Measurements from ENCODE around the gene MAEA. TPM values are rescaled to one million over a fixed set of nuclear protein-coding genes. Genes with fewer than 3 reads are reported as not detected.

MAEA gene
- total RNA-seq, 1 donor from 2014 or later: 24.5 TPM

DNA sequence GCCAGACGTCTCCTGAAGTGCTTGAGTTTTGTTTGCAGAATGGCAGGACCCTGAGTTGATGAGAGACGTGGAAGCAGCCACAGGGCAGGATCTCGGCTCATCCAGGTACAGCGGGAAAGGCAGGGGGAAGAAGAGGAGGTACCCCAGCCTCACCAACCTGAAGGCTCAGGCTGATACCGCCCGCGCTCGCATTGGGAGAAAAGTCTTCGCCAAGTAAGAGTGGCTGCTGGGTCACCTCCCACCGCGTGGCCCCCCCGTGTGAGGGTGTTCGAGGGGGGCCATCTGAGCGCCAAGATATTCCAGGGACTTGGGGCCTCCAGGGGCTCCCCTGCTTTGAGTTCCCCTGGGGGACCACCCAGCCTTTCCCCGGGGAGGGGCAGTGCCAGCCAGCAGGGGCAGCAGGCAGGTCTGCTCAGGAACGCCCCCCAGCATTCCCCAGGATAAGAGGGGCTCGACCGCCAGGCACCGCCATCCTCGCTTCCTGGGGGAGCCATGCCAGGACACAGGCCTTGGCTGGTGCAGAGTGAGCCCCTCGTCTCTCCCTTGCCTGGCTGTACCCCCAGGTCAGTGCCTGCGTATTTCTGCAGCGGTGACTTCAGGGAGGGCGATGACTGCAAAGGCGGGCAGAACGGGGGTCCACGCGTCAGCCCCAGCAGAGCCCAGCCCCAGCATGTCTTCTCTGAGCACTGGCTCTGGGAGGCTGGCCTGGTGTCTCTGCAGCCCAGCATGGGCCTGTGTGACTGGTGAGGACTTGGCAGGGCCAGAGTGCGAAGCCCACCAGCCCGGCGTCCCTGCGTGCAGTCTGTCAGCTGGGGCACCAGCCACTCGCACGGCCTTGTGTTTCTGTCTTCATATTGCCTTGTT, 94.3 kb downstream of the MAEA start:
- H3K9me3 ChIP-seq (ENCODE audit: control insufficient read depth in 3 of 3, low read length in 3 of 3): no peaks in the 10 kb centered on the region
- H3K4me1 ChIP-seq (ENCODE audit: control insufficient read depth in 3 of 3, insufficient read depth in 3 of 3, low read length in 3 of 3): no peaks in the 10 kb centered on the region
- no peak overlapping the region for H3K4me3 ChIP-seq (ENCODE audit: low read length in 3 of 3)
- no peak overlapping the region for H3K9ac ChIP-seq (ENCODE audit: low read depth in 1 of 3, low read length in 3 of 3)
- no peak overlapping the region for H3K27ac ChIP-seq (ENCODE audit: low read depth, low read length)
- peaks cover 21 to 25% (median 22%) of the 10 kb centered on the region in 3 donors for H3K36me3 ChIP-seq (ENCODE audit: control insufficient read depth in 3 of 3, insufficient read depth in 3 of 3, low read length in 3 of 3)
- H3K27me3 ChIP-seq (ENCODE audit: control insufficient read depth in 3 of 3, insufficient read depth in 3 of 3, low read length in 3 of 3): no peaks in the 10 kb centered on the region

GRCh38 chr4:1384675-1385372, 95.1 kb downstream of the MAEA start:
- Histone ChIP-seq H3K27ac (ENCODE audit: low read depth, low read length) (no peak overlapping the region), H3K4me3 (ENCODE audit: low read length in 3 of 3) (no peak overlapping the region), H3K9ac (ENCODE audit: low read depth in 1 of 3, low read length in 3 of 3) (no peak overlapping the region), H3K4me1 (ENCODE audit: control insufficient read depth in 3 of 3, insufficient read depth in 3 of 3, low read length in 3 of 3) (no peaks in the 10 kb centered on the region), H3K36me3 (ENCODE audit: control insufficient read depth in 3 of 3, insufficient read depth in 3 of 3, low read length in 3 of 3) (peaks cover 21 to 29% (median 22%) of the 10 kb centered on the region in 3 donors), H3K27me3 (ENCODE audit: control insufficient read depth in 3 of 3, insufficient read depth in 3 of 3, low read length in 3 of 3) (no peaks in the 10 kb centered on the region), H3K9me3 (ENCODE audit: control insufficient read depth in 3 of 3, low read length in 3 of 3) (no peaks in the 10 kb centered on the region)

DNA sequence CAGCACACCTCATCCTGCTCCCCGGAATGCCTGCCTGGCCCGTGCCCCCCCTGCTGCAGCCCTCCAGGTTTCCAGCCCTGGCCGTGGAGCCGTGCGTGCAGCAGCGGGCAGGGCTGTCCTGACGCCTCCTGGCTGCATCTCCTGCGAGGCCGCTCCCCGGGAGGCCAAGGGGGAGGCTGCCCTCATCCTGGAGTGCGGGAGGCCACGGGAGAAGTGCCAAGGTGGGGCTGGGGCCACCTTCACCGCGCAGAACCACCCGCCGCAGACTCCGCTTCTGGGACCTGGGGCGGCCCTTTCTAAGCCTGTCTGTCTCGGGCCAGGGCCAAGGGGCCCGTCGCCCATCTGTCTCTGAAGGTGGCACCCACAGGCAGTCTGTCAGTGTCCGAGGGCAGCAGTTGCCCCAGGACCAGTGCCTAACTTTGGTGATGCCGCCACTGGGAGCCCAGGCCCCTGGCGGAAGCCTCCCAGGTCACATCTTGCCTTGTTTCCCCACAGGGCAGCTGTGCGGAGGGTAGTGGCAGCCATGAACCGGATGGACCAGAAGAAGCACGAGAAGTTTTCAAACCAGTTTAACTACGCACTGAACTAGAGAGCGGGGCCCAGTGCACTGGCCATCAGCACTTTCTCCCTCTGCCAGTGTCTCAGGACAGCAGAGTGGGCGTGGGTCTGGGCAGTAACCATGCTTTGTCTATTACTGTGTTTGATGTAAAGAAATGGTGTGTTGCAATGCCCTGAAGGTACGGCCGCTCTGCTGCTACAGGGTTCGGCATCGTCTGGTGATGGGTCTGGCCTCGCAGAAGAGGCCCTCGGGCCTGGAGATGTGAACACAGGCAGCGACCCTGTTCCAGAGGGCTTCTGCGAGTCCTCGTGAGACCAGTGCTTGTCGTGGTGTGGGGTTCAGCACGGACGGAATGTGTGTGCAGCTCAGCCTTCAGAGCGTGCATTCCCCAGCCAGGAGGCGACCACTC, 96.0 kb downstream of the MAEA start:
- Histone ChIP-seq H3K4me1 (ENCODE audit: control insufficient read depth in 3 of 3, insufficient read depth in 3 of 3, low read length in 3 of 3) (no peaks in the 10 kb centered on the region), H3K36me3 (ENCODE audit: control insufficient read depth in 3 of 3, insufficient read depth in 3 of 3, low read length in 3 of 3) (peaks cover 17 to 29% (median 20%) of the 10 kb centered on the region in 3 donors), H3K27me3 (ENCODE audit: control insufficient read depth in 3 of 3, insufficient read depth in 3 of 3, low read length in 3 of 3) (no peaks in the 10 kb centered on the region), H3K27ac (ENCODE audit: low read depth, low read length) (no peak overlapping the region), H3K4me3 (ENCODE audit: low read length in 3 of 3) (no peak overlapping the region), H3K9ac (ENCODE audit: low read depth in 1 of 3, low read length in 3 of 3) (no peak overlapping the region), H3K9me3 (ENCODE audit: control insufficient read depth in 3 of 3, low read length in 3 of 3) (no peaks in the 10 kb centered on the region)

Other genes starting within 250 kb of the MAEA start
- gene RNF212, start 176.3 kb upstream of the MAEA start, total RNA-seq: 3.7 TPM
- 29.2 TPM for gene SPON2, start 117.3 kb upstream of the MAEA start, total RNA-seq
- gene CTBP1, start 40.8 kb upstream of the MAEA start, total RNA-seq: 109 TPM
- gene UVSSA, start 57.3 kb downstream of the MAEA start, total RNA-seq: 2.6 TPM
- not detected for gene NKX1-1, start 116.6 kb downstream of the MAEA start, total RNA-seq

All from skeletal muscle tissue (tissue), 4 donors.